GM21515 (cell line): ENCODE measurements around the gene FOXO3.
A peak's percentile ranks its signal among the peaks of the same experiment; 100 is the strongest.
"Not testable (repeated sequence)": the region's sequence is repeated elsewhere in the genome, so short reads cannot be mapped to it uniquely, and the experiment has no call there.

Experiments
- ATAC-seq: cut with Tn5 transposase; IDR thresholded peaks from one replicate; pipeline ENCODE4 v1.9.1; 2021; ENCODE audit not compliant: unreplicated experiment

The FOXO3 gene

GRCh38 chr6:108555399-108556052, 5.2 kb upstream of the FOXO3 start:
- no peak for ATAC-seq

GRCh38 chr6:108556250-108556649, 4.5 kb upstream of the FOXO3 start:
- no peak for ATAC-seq

- no peak for ATAC-seq
Measured at GRCh38 chr6:108556866-108557493, 3.7 kb upstream of the FOXO3 start.

GRCh38 chr6:108557494-108558371, 3.0 kb upstream of the FOXO3 start:
- peak; percentile 19 for ATAC-seq

GRCh38 chr6:108558372-108559096, 2.2 kb upstream of the FOXO3 start:
- peak; percentile 51 for ATAC-seq

GRCh38 chr6:108559097-108559883, 1.4 kb upstream of the FOXO3 start:
- ATAC-seq: peak; percentile 34

- peak; percentile 7 for ATAC-seq
Measured at GRCh38 chr6:108559884-108560462, 744 bp upstream of the FOXO3 start.

- not testable (repeated sequence) for ATAC-seq
Measured at GRCh38 chr6:108561309-108561647, 561 bp downstream of the FOXO3 start.

- ATAC-seq: no peak
Measured at GRCh38 chr6:108561742-108562502, 1.2 kb downstream of the FOXO3 start.

GRCh38 chr6:108562503-108562993, 1.8 kb downstream of the FOXO3 start:
- no peak for ATAC-seq

- ATAC-seq: no peak
Measured at GRCh38 chr6:108563292-108563691, 2.6 kb downstream of the FOXO3 start.

GRCh38 chr6:108564178-108564577, 3.5 kb downstream of the FOXO3 start:
- ATAC-seq: no peak

- ATAC-seq: peak; percentile 66
Measured at GRCh38 chr6:108565091-108565766, 4.5 kb downstream of the FOXO3 start.

GRCh38 chr6:108565893-108566292, 5.2 kb downstream of the FOXO3 start:
- peak; percentile 49 for ATAC-seq

GRCh38 chr6:108566406-108566805, 5.7 kb downstream of the FOXO3 start:
- no peak for ATAC-seq

- ATAC-seq: no peak
Measured at GRCh38 chr6:108568101-108568500, 7.4 kb downstream of the FOXO3 start.

GRCh38 chr6:108568551-108569305, 8.0 kb downstream of the FOXO3 start:
- no peak for ATAC-seq

GRCh38 chr6:108570517-108570916, 9.8 kb downstream of the FOXO3 start:
- no peak for ATAC-seq
